Neuron (in vitro differentiated cells): ENCODE data around the gene ASXL1.
"Not testable (repeated sequence)": the region's sequence is repeated elsewhere in the genome, so short reads cannot be mapped to it uniquely, and the experiment has no call there.

ENCODE experiments used
- H2AFZ ChIP-seq: one replicate; pipeline ENCODE4 v1.6.1; 2013; ENCODE audit warnings: low read depth, mild to moderate bottlenecking, inconsistent platforms, low read length, moderate library complexity
- H3K27me3 ChIP-seq: one replicate; pipeline ENCODE4 v1.6.1; 2013; ENCODE audit warnings: low read length; ENCODE audit not compliant: insufficient read depth
- H3K36me3 ChIP-seq: one replicate; pipeline ENCODE4 v1.6.1; 2013; ENCODE audit warnings: low read length; ENCODE audit not compliant: insufficient read depth
- H3K4me1 ChIP-seq: one replicate; pipeline ENCODE4 v1.6.1; 2013; ENCODE audit warnings: low read length; ENCODE audit not compliant: insufficient read depth
- H3K4me3 ChIP-seq: 2 replicates; pipeline ENCODE4 v1.5.1; 2013; ENCODE audit warnings: mild to moderate bottlenecking, low read length, moderate library complexity
- H3K9me3 ChIP-seq: one replicate; pipeline ENCODE4 v1.6.1; 2013; ENCODE audit warnings: low read length

ASXL1 gene

DNA sequence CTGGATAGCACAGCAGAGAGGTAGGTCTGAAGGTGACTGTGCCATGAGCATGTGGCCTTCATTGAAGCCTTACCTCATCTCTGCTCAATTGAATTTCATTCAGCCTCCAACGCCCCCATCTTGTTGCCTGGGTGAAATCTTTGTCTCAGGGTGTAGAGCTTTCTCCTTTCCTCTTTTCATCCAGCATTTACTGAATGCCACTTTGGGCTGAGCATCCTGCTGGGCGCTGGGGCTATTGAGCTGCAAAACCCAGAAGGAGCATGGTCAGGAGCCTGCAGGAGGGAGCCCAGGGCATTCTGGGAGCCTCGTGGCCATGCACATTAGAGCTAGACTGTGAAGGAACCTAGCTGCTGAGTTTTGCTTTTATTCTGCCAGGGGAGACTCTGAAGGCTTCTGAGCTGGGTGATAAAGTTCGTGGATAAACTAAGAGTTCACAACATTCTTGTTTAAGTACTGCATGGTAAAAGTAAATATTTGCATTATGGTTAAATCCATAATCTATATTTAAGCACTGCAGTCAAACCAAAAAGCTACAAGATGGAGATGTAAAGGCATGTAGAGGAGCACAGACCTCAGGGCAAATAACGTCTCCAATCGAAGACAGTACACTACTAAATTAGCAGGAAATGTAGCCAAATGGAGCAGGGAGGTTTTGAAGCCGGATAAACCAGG lies 13.2 kb upstream of the ASXL1 start:
- Histone ChIP-seq H3K4me3 (no peak overlapping the region), H3K27me3 (no peaks in the 10 kb centered on the region), H3K36me3 (no peaks in the 10 kb centered on the region), H3K9me3 (no peaks in the 10 kb centered on the region), H2AFZ (peak overlapping the region; percentile 27), H3K4me1 (peaks cover 13% of the 10 kb centered on the region)

DNA sequence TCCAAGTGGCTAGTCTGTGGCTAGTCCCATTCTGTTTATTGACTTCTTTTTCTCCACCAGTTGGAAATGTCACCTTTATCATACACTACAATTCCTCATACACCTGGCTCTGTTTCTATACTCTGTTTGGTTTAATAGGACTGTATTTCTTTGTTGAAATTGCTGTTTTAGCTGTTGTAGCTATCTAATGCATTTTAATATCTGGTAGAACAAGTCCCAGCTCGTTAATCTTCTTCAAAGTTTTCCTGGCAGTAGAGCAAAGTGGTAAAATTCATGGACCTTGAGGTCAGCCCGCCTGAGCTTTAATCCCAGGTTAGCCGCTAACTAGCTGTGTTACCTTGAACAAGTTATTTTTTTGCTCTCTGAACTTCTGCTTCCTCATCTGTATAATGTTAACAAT lies 9.9 kb upstream of the ASXL1 start:
- Histone ChIP-seq H3K9me3 (no peaks in the 10 kb centered on the region), H2AFZ (no peak overlapping the region), H3K27me3 (no peaks in the 10 kb centered on the region), H3K36me3 (no peaks in the 10 kb centered on the region), H3K4me3 (no peak overlapping the region), H3K4me1 (peaks cover 13% of the 10 kb centered on the region)

DNA sequence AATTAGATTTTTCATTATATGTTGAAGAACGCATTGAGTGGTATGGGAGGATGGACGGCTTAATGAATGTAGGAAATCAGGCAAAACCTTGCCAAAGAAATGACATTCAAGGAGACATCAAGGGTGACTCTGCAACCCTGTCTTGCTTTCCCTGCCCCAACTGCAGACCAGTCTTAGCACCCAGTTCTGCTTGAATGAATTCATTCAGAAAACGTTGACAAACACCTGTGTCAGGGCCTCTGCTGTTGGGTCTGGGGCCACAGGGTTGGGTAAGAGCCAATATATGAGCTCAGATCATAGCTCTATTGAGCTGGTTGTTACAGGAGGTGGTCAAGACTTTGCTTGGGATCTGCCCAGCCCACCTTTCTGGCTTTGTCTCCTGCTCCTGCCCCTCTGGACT lies 7.7 kb upstream of the ASXL1 start:
- Histone ChIP-seq H3K36me3 (no peaks in the 10 kb centered on the region), H3K9me3 (no peaks in the 10 kb centered on the region), H3K4me3 (no peak overlapping the region), H2AFZ (no peak overlapping the region), H3K4me1 (peaks cover 1% of the 10 kb centered on the region), H3K27me3 (no peaks in the 10 kb centered on the region)

DNA sequence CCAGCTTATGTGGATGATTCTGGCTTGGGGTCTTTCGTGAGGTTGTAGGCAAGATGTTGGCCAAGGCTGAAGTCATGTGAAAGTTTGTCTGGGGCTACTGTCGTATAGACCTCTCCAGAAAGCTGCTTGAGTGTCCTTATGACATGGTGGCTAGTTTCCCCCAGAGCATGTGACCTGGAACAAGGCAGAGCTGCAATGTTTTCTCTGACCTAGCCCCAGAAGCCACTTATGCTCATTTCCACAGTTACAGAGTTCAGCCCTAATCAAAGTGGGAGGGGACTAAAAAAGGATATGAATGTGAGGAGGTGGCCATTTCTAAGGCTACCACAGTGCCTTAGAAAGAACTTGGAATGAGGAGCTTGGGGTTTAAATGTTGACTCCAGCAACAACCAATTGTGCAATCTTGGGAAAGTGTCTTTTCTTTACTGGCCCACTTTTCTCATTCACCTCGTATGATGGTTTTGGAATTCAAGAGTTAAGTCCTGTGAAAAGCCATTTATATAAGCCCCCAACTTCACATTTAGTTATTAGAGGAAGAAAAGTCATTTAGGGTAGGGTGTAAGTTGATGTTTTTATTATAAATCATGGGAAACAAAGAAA lies 5.9 kb upstream of the ASXL1 start:
- H2AFZ ChIP-seq: no peak overlapping the region
- H3K36me3 ChIP-seq: no peaks in the 10 kb centered on the region
- H3K4me3 ChIP-seq: no peak overlapping the region
- peaks cover 3% of the 10 kb centered on the region for H3K4me1 ChIP-seq
- H3K27me3 ChIP-seq: no peaks in the 10 kb centered on the region
- no peaks in the 10 kb centered on the region for H3K9me3 ChIP-seq

DNA sequence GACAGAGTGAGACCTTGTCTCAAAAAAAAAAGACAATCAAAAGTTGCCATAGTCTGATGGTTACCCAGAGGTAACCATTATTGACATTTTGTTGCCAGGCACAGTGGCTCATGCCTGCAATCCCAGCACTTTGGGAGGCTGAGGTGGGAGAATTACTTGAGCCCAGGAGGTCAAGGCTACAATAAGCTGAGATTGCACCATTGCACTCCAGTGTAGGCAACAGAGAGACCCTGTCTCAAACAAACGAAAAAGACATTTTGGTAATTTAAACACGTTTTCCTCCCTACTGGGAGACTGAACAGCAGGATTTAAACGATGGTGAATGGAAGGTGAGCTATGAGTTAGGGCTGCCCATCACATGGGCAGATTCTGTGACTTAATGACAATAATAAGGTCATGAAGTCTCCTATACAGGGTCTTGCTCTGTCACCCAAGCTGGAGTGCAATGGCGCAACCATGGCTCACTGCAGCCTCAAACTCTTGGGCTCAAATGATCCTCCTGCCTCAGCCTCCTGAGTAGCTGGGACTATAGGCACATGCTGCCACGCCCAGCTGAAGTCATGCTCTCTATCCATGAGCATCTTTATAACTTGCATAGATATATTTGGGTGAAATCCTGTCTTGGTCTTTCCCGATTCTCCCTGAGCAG lies 4.2 kb upstream of the ASXL1 start:
- H3K4me3 ChIP-seq: no peak overlapping the region
- H2AFZ ChIP-seq: no peak overlapping the region
- H3K9me3 ChIP-seq: no peaks in the 10 kb centered on the region
- peaks cover 7% of the 10 kb centered on the region for H3K4me1 ChIP-seq
- no peaks in the 10 kb centered on the region for H3K27me3 ChIP-seq
- H3K36me3 ChIP-seq: no peaks in the 10 kb centered on the region

DNA sequence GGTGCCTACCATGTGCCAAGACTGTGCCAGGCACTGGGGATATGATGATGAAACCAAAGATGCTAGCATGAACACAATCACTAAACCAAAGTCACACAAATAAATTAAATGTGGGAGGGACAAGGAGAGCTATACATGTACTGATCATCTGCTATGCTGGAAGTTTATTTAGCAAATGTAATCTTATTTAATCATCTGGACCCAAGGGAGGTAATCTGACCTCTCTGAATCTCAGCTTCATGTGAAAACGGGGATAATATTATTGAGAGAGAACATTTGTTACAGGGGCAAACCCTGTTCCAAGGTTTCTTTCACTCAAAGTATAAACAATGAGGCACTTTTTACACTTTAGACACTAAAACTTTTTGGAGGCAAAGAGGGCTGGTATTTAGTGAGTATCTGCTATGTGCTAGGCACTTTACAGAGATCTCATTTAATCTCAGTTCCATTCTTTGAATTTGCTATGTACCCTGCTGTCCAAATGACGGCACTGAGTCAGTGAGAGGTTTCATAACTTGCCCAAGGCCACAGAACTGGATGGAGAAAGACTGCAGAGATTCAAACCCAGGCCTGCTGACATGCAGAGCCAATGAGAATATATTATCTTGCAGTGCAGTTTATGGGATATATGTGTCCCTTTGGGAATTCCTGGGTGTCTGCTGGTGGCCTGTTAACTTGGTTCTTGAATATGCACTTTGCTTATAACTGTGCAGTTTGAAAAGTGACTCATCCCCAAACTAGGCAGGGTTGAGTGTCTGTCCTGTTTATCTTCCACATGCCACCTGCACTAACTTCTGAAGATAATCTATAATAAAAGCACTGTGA lies 3.3 kb upstream of the ASXL1 start:
- Histone ChIP-seq H3K27me3 (no peaks in the 10 kb centered on the region), H3K4me1 (peaks cover 12% of the 10 kb centered on the region), H2AFZ (no peak overlapping the region), H3K9me3 (no peaks in the 10 kb centered on the region), H3K4me3 (no peak overlapping the region), H3K36me3 (no peaks in the 10 kb centered on the region)

DNA sequence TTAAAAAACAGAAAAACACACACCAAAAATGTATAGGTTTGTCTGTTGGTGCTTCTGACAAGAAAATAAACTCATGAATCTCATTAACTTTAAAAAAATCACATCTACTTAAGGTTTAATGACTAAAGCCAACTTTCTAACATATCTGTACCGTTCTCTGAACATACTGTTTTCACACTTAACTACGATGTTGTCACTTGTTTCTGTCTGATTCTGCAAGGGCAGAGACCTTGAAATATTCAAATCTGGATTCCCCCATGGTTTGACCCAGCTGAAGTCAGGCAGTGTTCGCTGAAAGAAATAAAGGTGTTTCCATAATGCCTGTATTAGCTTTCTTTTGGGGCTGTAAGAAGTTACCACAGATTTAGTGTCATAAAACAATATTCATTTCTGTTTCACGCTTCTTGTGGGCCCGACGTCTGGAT lies 2.7 kb upstream of the ASXL1 start:
- no peaks in the 10 kb centered on the region for H3K36me3 ChIP-seq
- peaks cover 18% of the 10 kb centered on the region for H3K4me1 ChIP-seq
- no peak overlapping the region for H3K4me3 ChIP-seq
- no peaks in the 10 kb centered on the region for H3K9me3 ChIP-seq
- no peak overlapping the region for H2AFZ ChIP-seq
- no peaks in the 10 kb centered on the region for H3K27me3 ChIP-seq

DNA sequence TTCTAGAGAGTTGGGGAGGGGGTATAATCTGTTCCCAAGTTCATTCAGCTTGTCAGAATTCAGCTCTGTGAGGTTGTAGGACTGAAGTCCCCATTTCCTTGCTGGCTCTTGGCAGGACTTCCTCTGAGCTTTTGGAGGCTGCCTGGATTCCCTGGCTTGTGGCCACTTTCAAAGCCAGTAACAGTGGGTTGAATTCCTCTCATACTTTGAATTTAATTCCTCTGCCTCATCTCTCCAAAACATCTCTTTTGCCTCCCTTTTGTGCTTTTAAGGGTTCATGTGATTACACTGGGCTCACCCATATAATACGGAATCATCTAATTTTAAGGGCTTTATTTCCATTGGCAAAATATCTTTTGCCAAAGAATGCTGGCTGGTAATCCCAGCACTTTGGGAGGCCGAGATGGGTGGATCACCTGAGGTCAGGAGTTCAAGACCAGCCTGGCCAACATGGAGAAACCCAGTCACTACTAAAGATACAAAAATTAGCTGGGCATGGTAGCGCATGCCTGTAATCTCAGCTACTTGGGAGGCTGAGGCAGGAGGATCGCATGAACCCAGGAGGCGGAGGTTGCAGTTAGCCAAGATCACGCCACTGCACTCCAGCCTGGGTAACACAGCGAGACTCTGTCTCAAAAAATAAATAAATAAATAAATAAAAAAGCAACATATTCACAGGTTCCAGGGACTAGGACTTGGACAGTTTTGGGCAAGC lies 2.1 kb upstream of the ASXL1 start:
- not testable (repeated sequence) for H3K27me3 ChIP-seq, H3K4me3 ChIP-seq, H2AFZ ChIP-seq, H3K9me3 ChIP-seq, H3K36me3 ChIP-seq
- peaks cover 20% of the 10 kb centered on the region for H3K4me1 ChIP-seq

DNA sequence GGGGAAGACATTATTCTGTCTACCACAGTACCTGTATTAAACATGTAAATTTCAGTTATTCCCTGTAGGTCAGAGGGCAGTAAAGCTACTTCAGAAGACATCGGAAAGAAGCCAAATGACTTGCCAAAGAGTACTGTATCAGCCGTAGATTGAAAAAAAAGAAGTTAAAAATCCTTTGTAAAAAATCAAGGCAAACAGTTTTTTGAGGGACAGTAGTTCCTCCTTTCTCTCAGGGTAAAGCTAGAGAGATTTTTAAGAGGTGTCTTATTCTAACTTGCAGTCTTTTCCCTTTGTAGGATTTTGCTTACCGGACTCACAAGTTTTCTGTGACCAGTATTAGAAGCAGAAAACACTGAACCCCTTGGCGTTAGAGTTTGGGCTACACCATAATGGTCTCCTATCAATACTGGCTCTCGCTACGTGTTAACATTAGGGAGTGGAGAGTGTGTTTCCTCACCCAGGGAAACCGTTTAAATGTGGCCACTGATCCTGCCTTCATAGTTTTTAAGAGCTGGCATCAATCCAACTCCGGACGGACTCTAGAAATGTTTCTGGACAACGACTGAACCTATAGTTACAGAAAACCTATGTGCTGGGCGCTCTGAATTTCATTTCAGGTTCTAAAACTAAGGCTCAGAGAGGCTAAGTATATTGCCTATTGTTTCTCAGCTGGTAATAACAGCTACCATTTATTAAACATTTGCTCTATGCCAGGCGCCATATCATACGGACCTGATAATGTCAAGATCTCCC lies 1.3 kb upstream of the ASXL1 start:
- peak overlapping the region; percentile 76 for H2AFZ ChIP-seq
- peak overlapping the region; percentile 81 for H3K4me3 ChIP-seq
- H3K36me3 ChIP-seq: no peaks in the 10 kb centered on the region
- peaks cover 20% of the 10 kb centered on the region for H3K4me1 ChIP-seq
- no peaks in the 10 kb centered on the region for H3K9me3 ChIP-seq
- no peaks in the 10 kb centered on the region for H3K27me3 ChIP-seq

DNA sequence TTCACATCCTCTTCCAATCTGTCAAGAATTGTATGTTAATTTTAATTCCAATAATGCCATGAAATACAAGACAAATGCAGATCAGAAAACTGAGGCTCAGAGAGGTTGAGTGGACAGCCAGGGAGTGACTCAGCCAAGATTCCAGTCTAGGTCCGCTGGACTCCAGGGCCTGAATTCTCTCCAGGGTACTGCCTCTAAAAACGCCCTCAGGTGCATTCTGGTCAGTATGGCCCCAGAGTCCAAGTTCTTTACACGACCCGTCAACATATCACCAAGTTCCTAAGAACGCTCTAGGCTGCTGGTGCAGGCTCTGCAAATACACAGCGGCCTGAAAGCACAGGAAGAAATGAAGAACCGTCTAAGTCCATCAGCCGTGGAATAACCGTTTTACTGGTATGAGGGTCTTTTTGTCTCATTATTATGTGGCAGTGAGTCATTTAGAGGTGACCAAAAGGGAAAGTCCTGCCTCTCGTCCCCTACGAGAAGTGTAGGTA lies 709 bp upstream of the ASXL1 start:
- Histone ChIP-seq H2AFZ (peak overlapping the region; percentile 76), H3K4me3 (peak overlapping the region; percentile 81), H3K27me3 (no peaks in the 10 kb centered on the region), H3K9me3 (no peaks in the 10 kb centered on the region), H3K36me3 (no peaks in the 10 kb centered on the region), H3K4me1 (peaks cover 20% of the 10 kb centered on the region)

DNA sequence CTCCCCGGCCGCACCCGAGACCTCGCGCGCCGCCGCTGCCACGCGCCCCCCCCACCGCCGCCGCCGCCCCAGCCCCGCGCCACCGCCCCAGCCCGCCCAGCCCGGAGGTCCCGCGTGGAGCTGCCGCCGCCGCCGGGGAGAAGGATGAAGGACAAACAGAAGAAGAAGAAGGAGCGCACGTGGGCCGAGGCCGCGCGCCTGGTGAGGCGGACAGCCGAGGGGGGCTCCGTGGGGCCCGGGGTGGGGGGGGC lies 426 bp downstream of the ASXL1 start:
- no peaks in the 10 kb centered on the region for H3K27me3 ChIP-seq
- peaks cover 20% of the 10 kb centered on the region for H3K4me1 ChIP-seq
- no peaks in the 10 kb centered on the region for H3K9me3 ChIP-seq
- peak overlapping the region; percentile 81 for H3K4me3 ChIP-seq
- no peaks in the 10 kb centered on the region for H3K36me3 ChIP-seq
- no peak overlapping the region for H2AFZ ChIP-seq

DNA sequence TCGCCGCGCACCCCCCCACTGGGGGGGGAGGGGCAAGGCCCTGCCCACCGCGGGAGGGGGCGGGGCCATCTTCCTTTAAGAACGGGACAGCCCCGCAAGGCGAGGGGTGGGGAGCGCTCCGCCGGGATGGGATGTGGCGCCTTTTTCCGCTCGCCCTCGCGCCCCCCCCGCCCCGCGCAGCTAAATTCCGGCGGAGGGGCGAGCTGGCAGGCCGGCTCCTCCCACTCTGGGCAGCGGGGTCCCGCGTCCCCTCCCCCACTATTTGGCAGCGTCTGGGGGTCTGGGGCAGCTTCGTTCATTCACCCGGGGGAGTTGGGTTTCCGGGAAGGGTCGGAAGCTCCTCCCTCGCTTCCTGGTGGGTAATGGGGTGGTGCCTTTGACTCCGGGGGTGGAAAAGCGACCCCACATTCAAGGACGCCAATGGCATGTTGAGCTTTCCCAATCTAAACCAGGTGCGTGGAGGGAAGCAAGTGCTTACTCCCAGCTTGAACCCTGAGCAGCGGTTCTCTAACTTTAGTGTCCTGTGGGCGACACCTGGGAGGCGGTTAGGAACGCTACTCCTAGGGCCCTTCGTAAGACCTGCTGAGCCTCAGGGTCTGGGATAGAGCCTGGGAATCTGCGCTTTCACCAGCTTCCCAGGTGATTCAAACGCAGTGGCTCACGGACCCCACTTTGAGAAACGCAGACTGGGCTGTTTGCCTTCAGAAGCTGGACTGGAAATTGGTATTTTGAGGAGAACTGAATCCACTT lies 927 bp downstream of the ASXL1 start:
- no peak overlapping the region for H2AFZ ChIP-seq
- H3K4me1 ChIP-seq: peaks cover 20% of the 10 kb centered on the region
- no peaks in the 10 kb centered on the region for H3K36me3 ChIP-seq

More for the DNA sequence above, 927 bp downstream of the ASXL1 start:
- Histone ChIP-seq H3K4me3 (peak overlapping the region; percentile 81), H3K9me3 (no peaks in the 10 kb centered on the region), H3K27me3 (no peaks in the 10 kb centered on the region)
